ENCODE results near the gene BEND3. TPM values are rescaled to one million over a fixed set of nuclear protein-coding genes. Genes with fewer than 3 reads are reported as not detected.
"Not testable (repeated sequence)": the region's sequence is repeated elsewhere in the genome, so short reads cannot be mapped to it uniquely, and the experiment has no call there.

The BEND3 gene
- total RNA-seq, 3 donors from 2014 or later (not counting 1 experiment from before 2014, with no cell fraction given) = 1.3 to 1.6 (median 1.3) TPM

- DNase-seq = no peak
- Mint-ChIP-seq H3K4me3 (no peak overlapping the region), H3K36me3 (no peaks in the 10 kb centered on the region), H3K27me3 (ENCODE audit: low read depth in 2 of 2) (peaks cover 5 to 19% of the 10 kb centered on the region in 2 donors), H3K9me3 (no peaks in the 10 kb centered on the region), H3K27ac (no peak overlapping the region), H3K4me1 (peaks cover 12% of the 10 kb centered on the region in 2 donors)
- Histone ChIP-seq H3K27ac (ENCODE audit: low read length) (no peak overlapping the region), H3K4me3 (ENCODE audit: low read length) (no peak overlapping the region), H3K27me3 (ENCODE audit: control insufficient read depth, insufficient read depth, low read length) (peaks cover 6% of the 10 kb centered on the region), H3K36me3 (ENCODE audit: control insufficient read depth, insufficient read depth, low read length) (no peaks in the 10 kb centered on the region), H3K9me3 (ENCODE audit: control insufficient read depth, insufficient read depth, low read length) (no peaks in the 10 kb centered on the region), H3K4me1 (ENCODE audit: control insufficient read depth, insufficient read depth, low read length) (peaks cover 15% of the 10 kb centered on the region)
- 79% methylated on average over 2 of the region's 2 CpGs for WGBS (ENCODE audit: insufficient coverage)
- no peak for TF ChIP-seq CTCF (IDR thresholded peaks at IDR 0.05)
- intact Hi-C loops (cut with micrococcal nuclease) = no loop called here
- ATAC-seq = no peak
Observed at GRCh38 chr6:107118976-107119375, 3.7 kb upstream of the BEND3 start.

- H3K9me3 ChIP-seq (ENCODE audit: control insufficient read depth, insufficient read depth, low read length); intact Hi-C loops (cut with micrococcal nuclease); H3K27me3 ChIP-seq (ENCODE audit: control insufficient read depth, insufficient read depth, low read length); H3K9me3 Mint-ChIP-seq; H3K4me3 ChIP-seq (ENCODE audit: low read length); H3K36me3 ChIP-seq (ENCODE audit: control insufficient read depth, insufficient read depth, low read length); H3K4me3 Mint-ChIP-seq; ATAC-seq; DNase-seq; H3K27ac Mint-ChIP-seq; H3K36me3 Mint-ChIP-seq; H3K27ac ChIP-seq (ENCODE audit: low read length): not testable (repeated sequence)
- H3K4me1 ChIP-seq (ENCODE audit: control insufficient read depth, insufficient read depth, low read length) = peaks cover 19% of the 10 kb centered on the region
- peaks cover 16 to 17% of the 10 kb centered on the region in 2 donors for H3K4me1 Mint-ChIP-seq
- peaks cover 5 to 19% of the 10 kb centered on the region in 2 donors for H3K27me3 Mint-ChIP-seq (ENCODE audit: low read depth in 2 of 2)
- WGBS (ENCODE audit: insufficient coverage) = 96% methylated on average over 9 of the region's 9 CpGs
Observed at GRCh38 chr6:107118540-107118939, 3.2 kb upstream of the BEND3 start.

GRCh38 chr6:107116931-107117330 lies 1.6 kb upstream of the BEND3 start:
- peaks cover 6% of the 10 kb centered on the region for H3K27me3 ChIP-seq (ENCODE audit: control insufficient read depth, insufficient read depth, low read length)
- no peak overlapping the region for H3K4me3 ChIP-seq (ENCODE audit: low read length)
- intact Hi-C loops (cut with micrococcal nuclease) = no loop called here
- ATAC-seq = no peak
- peaks cover 5 to 19% of the 10 kb centered on the region in 2 donors for H3K27me3 Mint-ChIP-seq (ENCODE audit: low read depth in 2 of 2)
- H3K27ac Mint-ChIP-seq = no peak overlapping the region
- no peaks in the 10 kb centered on the region for H3K9me3 Mint-ChIP-seq
- no peaks in the 10 kb centered on the region for H3K9me3 ChIP-seq (ENCODE audit: control insufficient read depth, insufficient read depth, low read length)
- 17% methylated on average over 4 of the region's 7 CpGs for WGBS (ENCODE audit: insufficient coverage)
- peaks cover 19% of the 10 kb centered on the region for H3K4me1 ChIP-seq (ENCODE audit: control insufficient read depth, insufficient read depth, low read length)
- peaks cover 18 to 19% of the 10 kb centered on the region in 2 donors for H3K4me1 Mint-ChIP-seq
- no peaks in the 10 kb centered on the region for H3K36me3 Mint-ChIP-seq
- peak overlapping the region; percentile 88 for H3K4me3 Mint-ChIP-seq
- no peak overlapping the region for H3K27ac ChIP-seq (ENCODE audit: low read length)
- no peak for TF ChIP-seq CTCF (IDR thresholded peaks at IDR 0.05)
- no peaks in the 10 kb centered on the region for H3K36me3 ChIP-seq (ENCODE audit: control insufficient read depth, insufficient read depth, low read length)
- no peak for DNase-seq

GRCh38 chr6:107116328-107116892 lies 1.1 kb upstream of the BEND3 start:
- Histone ChIP-seq H3K4me1 (ENCODE audit: control insufficient read depth, insufficient read depth, low read length) (peaks cover 19% of the 10 kb centered on the region), H3K27ac (ENCODE audit: low read length) (no peak overlapping the region), H3K36me3 (ENCODE audit: control insufficient read depth, insufficient read depth, low read length) (no peaks in the 10 kb centered on the region), H3K27me3 (ENCODE audit: control insufficient read depth, insufficient read depth, low read length) (peaks cover 6% of the 10 kb centered on the region), H3K9me3 (ENCODE audit: control insufficient read depth, insufficient read depth, low read length) (no peaks in the 10 kb centered on the region), H3K4me3 (ENCODE audit: low read length) (peak overlapping the region; percentile 43)
- TF ChIP-seq CTCF (IDR thresholded peaks at IDR 0.05) = no peak
- DNase-seq (peak in 1 of 2 donors; percentile 50), ATAC-seq (no peak)
- no peaks in the 10 kb centered on the region for H3K9me3 Mint-ChIP-seq
- intact Hi-C loops (cut with micrococcal nuclease) = no loop called here
- no peak overlapping the region for H3K27ac Mint-ChIP-seq
- WGBS (ENCODE audit: insufficient coverage) = 12% methylated on average over 13 of the region's 15 CpGs
- H3K36me3 Mint-ChIP-seq = no peaks in the 10 kb centered on the region
- H3K4me1 Mint-ChIP-seq = peaks cover 18 to 19% of the 10 kb centered on the region in 2 donors
- H3K27me3 Mint-ChIP-seq (ENCODE audit: low read depth in 2 of 2) = peaks cover 5 to 19% of the 10 kb centered on the region in 2 donors
- H3K4me3 Mint-ChIP-seq = peak overlapping the region; percentile 88

Measured in natural killer cell (primary cell).